Fibroblast of pulmonary artery (primary cell): ENCODE results near the gene AKT1S1.
A peak's percentile ranks its signal among the peaks of the same experiment; 100 is the strongest.

Source experiments
- DNase-seq: peaks from one replicate; pipeline ENCODE4 v3.0.0-alpha.2; 2010; ENCODE audit warnings: low read depth
- H3K4me3 ChIP-seq: replicated peaks from 2 replicates; pipeline ENCODE4 v1.5.1; 2011; ENCODE audit warnings: low read depth, mild to moderate bottlenecking, control low read depth, low read length, moderate library complexity
- TF ChIP-seq, protein P1 (sequence below): IDR thresholded peaks from 2 replicates; pipeline ENCODE4 v1.5.1; 2011; ENCODE audit warnings: mild to moderate bottlenecking, control low read depth, low read length, inconsistent platforms; ENCODE audit errors: missing control alignments

AKT1S1 gene

DNA sequence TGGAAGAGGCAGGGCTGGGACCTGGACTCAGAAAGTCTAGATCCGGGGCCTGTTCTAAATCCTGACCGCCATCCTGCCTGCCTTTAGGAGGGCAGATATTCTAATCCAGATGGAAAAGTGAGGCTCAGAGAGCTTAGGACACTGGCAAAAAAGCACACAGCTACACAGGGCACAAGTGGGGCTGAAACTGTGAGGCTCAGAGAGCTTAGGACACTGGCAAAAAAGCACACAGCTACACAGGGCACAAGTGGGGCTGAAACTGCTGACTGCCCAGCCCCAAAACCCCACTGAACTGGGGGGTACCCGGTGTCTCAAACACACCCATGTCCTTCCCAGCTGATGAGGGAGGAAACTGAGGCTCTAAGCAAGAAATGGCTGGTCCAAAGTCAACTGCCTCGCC, 2.0 kb downstream of the AKT1S1 start:
- TF ChIP-seq, protein P1, sequence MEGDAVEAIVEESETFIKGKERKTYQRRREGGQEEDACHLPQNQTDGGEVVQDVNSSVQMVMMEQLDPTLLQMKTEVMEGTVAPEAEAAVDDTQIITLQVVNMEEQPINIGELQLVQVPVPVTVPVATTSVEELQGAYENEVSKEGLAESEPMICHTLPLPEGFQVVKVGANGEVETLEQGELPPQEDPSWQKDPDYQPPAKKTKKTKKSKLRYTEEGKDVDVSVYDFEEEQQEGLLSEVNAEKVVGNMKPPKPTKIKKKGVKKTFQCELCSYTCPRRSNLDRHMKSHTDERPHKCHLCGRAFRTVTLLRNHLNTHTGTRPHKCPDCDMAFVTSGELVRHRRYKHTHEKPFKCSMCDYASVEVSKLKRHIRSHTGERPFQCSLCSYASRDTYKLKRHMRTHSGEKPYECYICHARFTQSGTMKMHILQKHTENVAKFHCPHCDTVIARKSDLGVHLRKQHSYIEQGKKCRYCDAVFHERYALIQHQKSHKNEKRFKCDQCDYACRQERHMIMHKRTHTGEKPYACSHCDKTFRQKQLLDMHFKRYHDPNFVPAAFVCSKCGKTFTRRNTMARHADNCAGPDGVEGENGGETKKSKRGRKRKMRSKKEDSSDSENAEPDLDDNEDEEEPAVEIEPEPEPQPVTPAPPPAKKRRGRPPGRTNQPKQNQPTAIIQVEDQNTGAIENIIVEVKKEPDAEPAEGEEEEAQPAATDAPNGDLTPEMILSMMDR, result no peak

DNA sequence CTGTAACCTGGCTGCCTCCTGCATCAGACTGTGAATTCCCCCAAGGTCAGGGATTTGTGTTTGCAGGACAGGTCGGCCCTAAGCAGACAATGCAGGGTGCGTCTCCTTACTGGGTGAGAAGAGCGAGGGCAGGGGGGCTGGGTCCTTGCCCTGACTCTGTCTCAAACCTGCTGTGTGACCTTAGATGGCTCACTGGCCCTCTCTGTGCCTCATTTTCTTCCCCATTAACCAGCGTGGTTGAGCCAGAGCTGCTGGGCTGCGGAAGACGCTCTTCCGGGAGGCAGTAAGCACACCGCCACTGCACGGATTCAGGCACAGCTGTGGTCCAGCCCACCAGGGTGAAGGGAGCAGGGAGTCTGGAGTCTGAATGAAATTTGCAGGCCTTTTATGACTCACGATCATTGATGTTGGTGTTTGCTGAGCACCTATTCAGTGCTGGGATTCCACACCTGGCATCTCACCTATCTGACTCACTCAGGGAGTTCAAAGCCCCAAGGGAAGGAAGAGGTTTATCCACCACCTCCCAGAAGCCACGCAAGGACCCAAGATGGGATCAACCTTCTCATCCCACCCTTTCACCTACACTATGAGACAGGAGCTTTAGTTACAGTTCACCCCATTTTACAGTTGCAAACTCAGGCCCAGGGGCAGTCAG, 2.5 kb downstream of the AKT1S1 start:
- TF ChIP-seq, protein P1, result no peak
- no peak for DNase-seq
- peak overlapping the region; percentile 99 for H3K4me3 ChIP-seq

More for the DNA sequence above, 2.0 kb downstream of the AKT1S1 start:
- no peak for DNase-seq
- peak overlapping the region; percentile 99 for H3K4me3 ChIP-seq

DNA sequence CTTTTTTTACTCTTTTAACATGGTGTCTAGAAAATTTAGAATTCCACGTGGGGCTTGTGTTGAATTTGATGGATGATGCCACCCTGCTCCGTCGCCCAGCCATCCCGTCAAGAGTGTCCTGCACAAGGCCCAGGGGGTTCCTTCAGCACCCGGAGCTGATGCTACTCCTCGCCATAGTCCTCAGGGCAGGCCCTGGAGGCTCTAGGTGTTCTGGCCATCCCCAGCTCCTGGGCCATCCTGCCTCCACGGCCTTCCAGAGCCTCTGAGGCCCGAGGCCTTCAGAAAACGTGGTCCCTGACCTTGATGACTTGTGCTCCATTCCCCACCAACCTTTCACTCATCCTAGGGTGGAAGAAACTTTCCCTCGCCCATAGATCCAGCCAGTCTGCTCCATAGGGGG, 3.3 kb downstream of the AKT1S1 start:
- TF ChIP-seq, protein P1, result no peak
- no peak for DNase-seq
- H3K4me3 ChIP-seq, result no peak overlapping the region

DNA sequence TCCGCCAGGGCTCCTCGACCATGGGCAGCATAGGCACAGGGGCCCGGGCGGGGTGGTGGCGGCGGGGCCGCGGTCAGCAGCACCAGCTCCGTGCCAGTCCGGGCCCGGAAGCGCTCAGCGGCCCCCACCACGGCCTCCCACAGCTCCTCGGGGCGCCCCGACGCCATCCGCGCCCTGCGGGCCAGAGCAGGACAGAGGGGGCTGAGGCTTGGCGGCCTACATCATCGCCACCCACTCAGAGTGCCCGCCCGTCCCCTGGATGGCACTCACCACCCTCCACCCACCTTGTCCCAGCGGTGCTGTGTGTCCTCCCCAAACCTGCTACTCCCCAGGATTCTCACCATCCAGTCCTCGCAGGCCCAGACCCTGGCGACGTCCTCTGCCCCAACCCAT, 4.0 kb downstream of the AKT1S1 start:
- TF ChIP-seq, protein P1, result no peak
- DNase-seq, result no peak
- no peak overlapping the region for H3K4me3 ChIP-seq

DNA sequence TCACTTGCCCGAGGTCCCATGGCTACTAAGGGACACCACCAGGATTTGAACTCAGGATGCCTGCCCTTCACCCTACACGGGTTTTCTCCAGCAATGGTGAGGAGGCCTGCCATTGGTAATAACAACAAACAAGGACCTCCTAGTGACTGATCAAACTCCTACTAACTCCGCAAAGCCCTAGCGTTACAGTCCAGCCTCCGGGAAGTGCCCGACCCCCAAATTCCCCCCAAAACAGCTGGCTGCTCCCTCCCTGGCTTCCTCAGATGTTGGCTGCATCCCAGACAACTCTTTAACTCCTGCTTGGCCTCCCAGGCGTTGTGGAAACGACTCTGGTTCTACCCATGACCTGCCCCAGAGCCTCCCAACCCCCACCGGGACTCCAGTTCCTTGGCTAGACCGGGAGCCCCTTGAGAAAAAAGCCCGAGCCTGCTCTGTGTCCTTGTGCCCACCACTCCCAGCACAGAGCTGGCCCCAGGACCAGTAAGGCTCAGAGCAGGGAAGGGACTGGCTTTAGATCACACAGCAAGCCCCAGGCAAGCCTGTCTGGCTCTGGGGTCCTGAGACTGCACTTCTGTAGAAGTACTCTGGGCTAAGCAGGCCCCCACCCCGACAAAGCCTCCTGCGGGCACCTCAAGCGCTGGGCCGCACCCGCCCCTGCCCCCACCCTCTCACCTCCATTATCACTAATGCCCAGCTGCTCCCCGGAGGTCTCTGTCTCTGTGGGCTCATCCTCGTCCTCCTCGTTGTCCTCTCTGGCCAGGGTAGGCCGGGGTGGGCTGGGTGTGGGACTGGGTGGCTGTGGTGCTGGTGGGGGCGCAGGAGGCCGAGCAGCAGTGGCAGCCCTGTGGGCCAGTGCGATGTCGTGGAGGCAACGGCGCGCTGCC, 4.7 kb downstream of the AKT1S1 start:
- TF ChIP-seq, protein P1, result no peak
- no peak overlapping the region for H3K4me3 ChIP-seq

DNA sequence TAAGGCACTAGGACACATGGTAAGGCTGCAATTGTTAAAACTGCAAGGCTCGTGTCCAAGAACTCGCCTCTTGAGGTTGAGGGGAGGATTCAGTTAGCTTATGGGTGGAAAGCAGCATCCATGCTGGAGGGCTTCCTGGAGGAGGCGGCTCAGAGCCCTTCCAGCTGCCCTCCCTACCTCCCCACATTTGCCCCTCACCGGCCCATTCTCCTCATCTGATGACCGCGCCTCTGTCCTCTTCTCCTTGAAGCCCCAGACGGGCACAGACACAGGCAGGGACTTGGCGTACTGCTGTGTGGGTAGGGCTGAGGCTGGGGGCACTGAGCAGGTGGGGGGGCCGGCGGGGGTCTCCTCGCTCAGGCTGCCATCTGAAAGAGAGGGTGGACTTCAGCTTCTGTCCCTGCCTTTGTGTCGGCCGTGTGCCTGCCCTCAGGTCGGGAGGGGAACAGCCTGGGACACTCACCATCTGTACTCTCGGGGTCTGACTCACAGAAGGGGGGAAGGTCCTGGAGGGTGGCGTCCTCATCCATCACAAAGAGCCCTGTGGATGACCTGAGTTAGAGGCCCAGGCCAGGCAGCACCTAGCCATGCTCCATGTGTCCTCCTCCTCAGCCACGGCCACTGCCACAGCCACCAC, 5.7 kb downstream of the AKT1S1 start:
- H3K4me3 ChIP-seq, result no peak overlapping the region
- TF ChIP-seq, protein P1, result no peak
- no peak for DNase-seq

More for the DNA sequence above, 4.7 kb downstream of the AKT1S1 start:
- DNase-seq, result no peak
